NCI-H2081 treated with DMSO at 0.1 percent for 48 hours (cell line): ENCODE measurements around the gene B3GNT7.
"Not testable (repeated sequence)": the region's sequence is repeated elsewhere in the genome, so short reads cannot be mapped to it uniquely, and the experiment has no call there.

Experiments
- DNase-seq: peaks from one replicate; lab custom pipeline; 2025; lab: John Stamatoyannopoulos, UW

B3GNT7 gene

GRCh38 chr2:231395188-231396057 is at the start of gene B3GNT7:
B3GNT7 (plus strand) TSS chr2:231395710; CDS start chr2:231395804, 94 bp downstream.
- no peak for DNase-seq

- no peak for DNase-seq
Measured at GRCh38 chr2:231347081-231347480, 48.4 kb upstream of the B3GNT7 start.

- no peak for DNase-seq
Measured at GRCh38 chr2:231347638-231348037, 47.9 kb upstream of the B3GNT7 start.

- DNase-seq, result no peak
Measured at GRCh38 chr2:231348173-231348572, 47.3 kb upstream of the B3GNT7 start.

GRCh38 chr2:231348704-231349373 is 46.7 kb upstream of the B3GNT7 start:
- DNase-seq, result no peak

- DNase-seq, result not testable (repeated sequence)
Measured at GRCh38 chr2:231349374-231349735, 46.2 kb upstream of the B3GNT7 start.

- no peak for DNase-seq
Measured at GRCh38 chr2:231351648-231352047, 43.9 kb upstream of the B3GNT7 start.

GRCh38 chr2:231353469-231353868 is 42.0 kb upstream of the B3GNT7 start:
- DNase-seq, result no peak

GRCh38 chr2:231355508-231356465 is 39.7 kb upstream of the B3GNT7 start:
- no peak for DNase-seq

GRCh38 chr2:231356466-231356844 is 39.1 kb upstream of the B3GNT7 start:
- DNase-seq, result no peak

GRCh38 chr2:231357048-231357447 is 38.5 kb upstream of the B3GNT7 start:
- DNase-seq, result no peak

GRCh38 chr2:231357931-231358330 is 37.6 kb upstream of the B3GNT7 start:
- no peak for DNase-seq

GRCh38 chr2:231359441-231359840 is 36.1 kb upstream of the B3GNT7 start:
- DNase-seq, result no peak

GRCh38 chr2:231359948-231360347 is 35.6 kb upstream of the B3GNT7 start:
- no peak for DNase-seq

- no peak for DNase-seq
Measured at GRCh38 chr2:231360401-231360800, 35.1 kb upstream of the B3GNT7 start.

GRCh38 chr2:231360881-231361371 is 34.6 kb upstream of the B3GNT7 start:
- no peak for DNase-seq

- no peak for DNase-seq
Measured at GRCh38 chr2:231361701-231362554, 33.6 kb upstream of the B3GNT7 start.

GRCh38 chr2:231362555-231363184 is 32.8 kb upstream of the B3GNT7 start:
- DNase-seq, result no peak

- DNase-seq, result no peak
Measured at GRCh38 chr2:231364061-231364460, 31.4 kb upstream of the B3GNT7 start.

GRCh38 chr2:231364961-231365810 is 30.3 kb upstream of the B3GNT7 start:
- no peak for DNase-seq
